Astrocyte (in vitro differentiated cells and primary cell): ENCODE measurements around the gene IGFBPL1.

Source experiments
- EZH2 ChIP-seq: IDR thresholded peaks from 2 replicates; pipeline ENCODE4 v1.6.1; 2012; ENCODE audit warnings: mild to moderate bottlenecking, low read length, inconsistent platforms; ENCODE audit not compliant: insufficient read depth
- TF ChIP-seq, protein P1 (sequence below): IDR thresholded peaks from 2 replicates; pipeline ENCODE4 v1.5.1; 2011; ENCODE audit warnings: low read depth, mild to moderate bottlenecking, inconsistent platforms, low read length, moderate library complexity; ENCODE audit not compliant: insufficient read depth

- TF ChIP-seq, protein P1, sequence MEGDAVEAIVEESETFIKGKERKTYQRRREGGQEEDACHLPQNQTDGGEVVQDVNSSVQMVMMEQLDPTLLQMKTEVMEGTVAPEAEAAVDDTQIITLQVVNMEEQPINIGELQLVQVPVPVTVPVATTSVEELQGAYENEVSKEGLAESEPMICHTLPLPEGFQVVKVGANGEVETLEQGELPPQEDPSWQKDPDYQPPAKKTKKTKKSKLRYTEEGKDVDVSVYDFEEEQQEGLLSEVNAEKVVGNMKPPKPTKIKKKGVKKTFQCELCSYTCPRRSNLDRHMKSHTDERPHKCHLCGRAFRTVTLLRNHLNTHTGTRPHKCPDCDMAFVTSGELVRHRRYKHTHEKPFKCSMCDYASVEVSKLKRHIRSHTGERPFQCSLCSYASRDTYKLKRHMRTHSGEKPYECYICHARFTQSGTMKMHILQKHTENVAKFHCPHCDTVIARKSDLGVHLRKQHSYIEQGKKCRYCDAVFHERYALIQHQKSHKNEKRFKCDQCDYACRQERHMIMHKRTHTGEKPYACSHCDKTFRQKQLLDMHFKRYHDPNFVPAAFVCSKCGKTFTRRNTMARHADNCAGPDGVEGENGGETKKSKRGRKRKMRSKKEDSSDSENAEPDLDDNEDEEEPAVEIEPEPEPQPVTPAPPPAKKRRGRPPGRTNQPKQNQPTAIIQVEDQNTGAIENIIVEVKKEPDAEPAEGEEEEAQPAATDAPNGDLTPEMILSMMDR, result no peak
- no peak for TF ChIP-seq EZH2
Observed at GRCh38 chr9:38419181-38419580, 5.1 kb downstream of the IGFBPL1 start.
